HG03565 (cell line): ENCODE measurements around the gene BPIFA1.

Experiments
- ATAC-seq: cut with Tn5 transposase; IDR thresholded peaks from one replicate; pipeline ENCODE4 v1.9.1; 2021; ENCODE audit warnings: mild to moderate bottlenecking, moderate library complexity; ENCODE audit not compliant: unreplicated experiment

Gene BPIFA1

GRCh38 chr20:33239979-33240736 lies 4.4 kb downstream of the BPIFA1 start:
- ATAC-seq, result no peak

GRCh38 chr20:33240923-33241322 lies 5.1 kb downstream of the BPIFA1 start:
- no peak for ATAC-seq

DNA sequence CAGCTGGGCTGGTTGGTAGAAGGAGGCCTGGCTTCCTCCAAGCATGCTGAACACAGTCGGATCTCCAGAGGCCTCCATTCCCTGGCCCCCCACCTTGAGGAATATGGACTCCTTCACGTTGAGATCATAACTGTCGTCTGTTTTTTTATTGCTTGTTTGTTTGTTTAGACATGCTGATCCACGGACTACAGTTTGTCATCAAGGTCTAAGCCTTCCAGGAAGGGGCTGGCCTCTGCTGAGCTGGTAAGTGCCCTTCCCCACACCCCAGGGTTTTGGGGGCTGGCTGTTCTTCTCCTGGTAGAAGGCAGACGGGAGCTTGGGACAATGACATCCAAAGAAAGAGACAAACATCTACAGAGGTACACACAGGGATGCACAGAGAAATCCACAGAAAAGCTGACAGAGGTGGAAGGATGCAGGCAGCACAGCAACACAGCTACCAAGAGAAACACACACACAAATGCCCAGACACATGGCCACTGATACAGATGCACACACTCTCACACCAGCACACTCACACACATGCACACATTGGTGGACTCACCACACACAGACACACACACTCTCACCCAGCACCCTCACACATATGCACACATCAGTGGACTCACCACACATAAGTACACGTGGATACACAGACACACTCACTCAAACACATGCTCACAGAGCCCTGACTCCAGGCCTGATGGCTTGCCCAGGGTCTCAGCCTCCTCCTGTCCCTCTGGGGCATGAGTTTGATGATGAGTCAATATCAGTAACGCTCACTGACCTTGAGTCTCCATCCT lies 6.7 kb downstream of the BPIFA1 start:
- ATAC-seq, result no peak

- no peak for ATAC-seq
These were observed 10.3 kb downstream of the BPIFA1 start for GRCh38 chr20:33246077-33246476.

DNA sequence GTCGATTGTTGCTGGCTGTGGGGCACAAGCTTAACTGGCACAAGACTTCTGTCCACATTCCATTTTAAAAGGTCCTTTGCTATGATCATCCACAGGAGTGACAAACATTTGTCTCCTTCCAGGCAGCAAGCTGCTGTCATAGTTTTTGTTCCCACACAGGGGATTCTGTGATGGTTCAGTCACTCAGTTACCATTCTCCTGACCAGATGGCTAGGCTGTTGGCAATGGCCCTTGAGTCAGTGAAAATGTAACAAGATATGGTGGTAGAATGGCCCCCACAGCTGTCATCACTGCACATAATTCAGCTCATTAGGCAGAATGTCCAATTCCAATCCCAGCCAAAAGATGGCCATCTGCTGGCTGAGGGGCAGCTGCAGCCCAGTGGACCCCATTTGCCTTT lies 13.7 kb downstream of the BPIFA1 start:
- no peak for ATAC-seq

DNA sequence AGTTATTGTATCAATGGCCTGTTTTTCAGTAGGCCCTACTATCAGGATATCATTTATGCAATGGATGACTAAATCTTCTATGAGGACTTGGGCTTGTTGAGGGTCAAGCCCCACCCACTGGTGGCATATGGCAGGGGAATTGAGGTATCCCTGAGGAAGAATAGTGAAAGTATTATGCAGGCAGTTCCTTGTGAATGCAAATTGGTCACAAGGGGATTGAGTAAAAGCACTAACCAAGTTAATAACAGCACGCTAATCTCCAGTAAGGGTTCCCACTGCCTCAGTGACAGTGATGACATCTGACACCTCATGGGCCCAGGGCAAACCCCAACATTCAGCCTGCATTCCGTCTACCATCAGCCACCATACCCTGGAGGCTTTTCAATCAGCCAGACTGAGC lies 14.9 kb downstream of the BPIFA1 start:
- ATAC-seq, result no peak

GRCh38 chr20:33251496-33251895 lies 15.7 kb downstream of the BPIFA1 start:
- ATAC-seq, result no peak

DNA sequence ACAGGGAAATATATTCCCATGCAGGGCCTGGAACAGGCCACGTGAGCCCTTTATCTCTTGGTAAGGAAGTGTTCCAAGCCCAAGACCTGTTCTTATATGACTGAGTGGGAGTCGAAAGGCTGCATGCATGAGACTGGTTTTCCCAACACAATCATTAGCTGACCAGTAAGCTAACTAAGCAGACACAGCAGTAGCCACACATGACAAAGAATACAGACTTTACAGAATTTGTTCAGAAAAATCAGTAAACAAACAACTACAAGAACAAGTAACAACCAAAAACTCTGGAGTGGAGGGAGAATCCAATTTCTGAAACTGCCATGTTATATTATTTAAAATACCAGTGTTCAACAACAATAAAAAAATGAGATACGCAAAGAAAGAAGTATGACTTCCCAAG lies 16.7 kb downstream of the BPIFA1 start:
- no peak for ATAC-seq

DNA sequence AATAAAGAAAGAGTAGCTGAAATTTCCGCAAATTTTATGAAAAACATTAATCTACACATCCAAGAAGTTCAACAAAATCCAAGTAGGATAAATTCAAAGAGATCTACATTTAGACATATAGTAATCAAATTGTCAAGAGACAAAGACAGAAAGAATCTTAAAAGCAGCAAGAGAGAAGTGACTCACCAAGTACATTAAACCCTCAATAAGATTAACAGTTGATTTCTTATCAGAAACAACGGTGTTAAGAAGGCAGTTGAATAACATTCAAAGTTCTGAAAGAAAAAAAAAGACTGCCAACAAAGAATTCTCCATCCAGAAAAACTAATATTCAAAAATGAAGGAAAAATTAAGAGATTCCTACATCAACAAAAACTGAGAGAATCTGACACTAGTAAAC lies 19.2 kb downstream of the BPIFA1 start:
- no peak for ATAC-seq

DNA sequence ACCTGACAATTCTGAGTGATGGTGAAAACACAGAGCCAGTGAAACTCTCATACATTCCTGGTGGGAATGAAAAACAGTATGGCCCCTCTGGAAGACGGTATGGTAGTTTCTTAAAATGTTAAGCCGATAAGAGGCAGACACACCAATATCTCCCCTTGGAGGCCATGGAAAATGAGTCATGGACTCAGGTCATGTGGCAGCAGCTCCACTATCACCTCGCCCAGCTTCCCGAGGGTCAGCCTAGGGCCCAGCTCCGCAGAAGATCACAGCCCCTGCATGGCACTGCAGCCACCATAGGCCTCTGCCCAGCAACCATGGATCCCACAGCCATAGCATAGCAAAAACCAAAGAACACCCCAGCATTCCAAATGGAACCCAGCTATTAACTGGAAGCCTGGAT lies 21.4 kb downstream of the BPIFA1 start:
- no peak for ATAC-seq

- no peak for ATAC-seq
These were observed 23.6 kb downstream of the BPIFA1 start for GRCh38 chr20:33259371-33259770.

- no peak for ATAC-seq
These were observed 25.7 kb downstream of the BPIFA1 start for GRCh38 chr20:33261465-33261864.

GRCh38 chr20:33262658-33263065 lies 26.9 kb downstream of the BPIFA1 start:
- ATAC-seq, result no peak

- no peak for ATAC-seq
These were observed 28.0 kb downstream of the BPIFA1 start for GRCh38 chr20:33263784-33264183.

GRCh38 chr20:33267701-33268100 lies 31.9 kb downstream of the BPIFA1 start:
- no peak for ATAC-seq

DNA sequence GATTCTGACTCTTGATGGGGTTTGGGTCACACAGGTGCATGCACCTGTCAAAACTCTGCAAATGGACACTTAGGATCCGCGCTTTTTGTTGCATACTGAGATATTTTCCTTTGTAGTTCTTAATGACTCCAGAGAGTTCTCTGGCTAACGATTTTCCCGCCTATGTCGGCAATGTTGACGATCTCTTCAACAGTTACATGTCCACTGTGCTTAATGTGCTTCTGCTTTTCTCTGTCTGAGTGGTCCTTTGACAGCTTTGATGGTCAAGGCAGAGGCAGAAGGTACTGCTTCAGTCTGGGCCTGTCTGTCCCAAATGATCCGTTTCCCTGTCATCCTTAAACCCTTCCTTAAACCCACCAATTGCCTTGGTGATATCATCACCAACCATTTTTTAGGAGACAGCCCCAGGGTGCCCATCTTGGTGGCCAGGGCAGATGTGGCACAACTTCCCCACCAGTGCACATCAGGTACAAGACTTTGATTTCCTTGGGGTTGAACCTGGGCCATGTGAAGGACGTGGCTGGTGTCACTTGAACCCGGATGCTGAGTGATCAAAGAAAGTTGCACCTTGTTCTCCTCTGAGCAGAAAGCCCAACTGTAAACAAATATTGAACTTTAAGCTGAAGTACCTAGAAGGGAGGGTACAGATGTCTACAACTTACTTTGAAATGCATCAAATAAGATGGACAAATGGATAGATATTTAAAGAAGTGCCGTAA lies 36.5 kb downstream of the BPIFA1 start:
- no peak for ATAC-seq

DNA sequence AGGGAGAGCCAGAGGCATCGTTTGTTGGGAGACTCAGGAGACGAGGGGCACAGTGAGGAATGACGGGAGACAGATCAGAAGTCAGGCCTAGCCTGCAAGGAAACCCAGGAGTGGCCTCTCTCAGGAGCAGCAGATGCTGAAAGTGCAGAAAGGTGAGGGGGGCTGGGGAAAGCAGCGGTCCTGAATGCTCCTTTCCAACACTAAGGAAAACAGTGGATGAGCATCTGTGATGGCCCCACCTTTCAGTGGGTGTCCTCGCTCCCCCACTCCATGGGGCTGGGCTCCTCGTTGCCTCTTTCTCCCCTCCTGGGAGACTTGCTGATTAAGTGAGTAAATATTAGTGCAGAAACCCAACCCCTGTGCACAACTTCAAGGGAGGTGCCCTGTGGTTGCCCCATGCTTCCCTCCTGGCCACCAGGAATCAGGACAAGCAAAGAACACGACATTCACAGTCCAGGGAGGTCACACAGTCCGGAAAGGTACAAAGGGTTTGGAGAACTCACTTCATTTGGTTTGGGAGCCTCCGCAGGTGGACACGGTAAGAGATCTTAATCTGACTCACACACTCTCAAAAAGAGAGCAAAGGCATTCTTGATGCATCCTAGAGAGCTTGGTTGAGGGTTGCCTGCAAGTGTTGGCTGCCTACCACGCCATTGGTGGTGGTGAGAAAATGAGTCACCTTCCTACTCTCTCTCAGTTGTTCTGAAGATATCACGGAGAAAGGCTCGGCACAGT lies 37.5 kb downstream of the BPIFA1 start:
- no peak for ATAC-seq

GRCh38 chr20:33275215-33275614 lies 39.4 kb downstream of the BPIFA1 start:
- no peak for ATAC-seq

- ATAC-seq, result no peak
These were observed 40.1 kb downstream of the BPIFA1 start for GRCh38 chr20:33275871-33276270.

GRCh38 chr20:33276303-33277113 lies 40.7 kb downstream of the BPIFA1 start:
- no peak for ATAC-seq
